Right atrium auricular region (tissue), 2 donors: ENCODE measurements around the gene TMEM150B. TPM values are rescaled to one million over a fixed set of nuclear protein-coding genes. Genes with fewer than 3 reads are reported as not detected.

ENCODE experiments used
- DNase-seq: peaks from one replicate; pipeline ENCODE4 v3.0.0-alpha.2; 2019; ENCODE audit warnings: low spot score
- H3K27ac ChIP-seq, 2 donors: fragments of 200-600 bp; sonication (generic); 1 replicate in 1 of 2; 2 replicates in 1 of 2; pipeline ENCODE4 v1.5.1; 2016 to 2019
- H3K27me3 ChIP-seq, 2 donors: fragments of 200-600 bp; sonication (generic); one replicate each; pipeline versions ENCODE4 v1.5.1 to v1.6.0; 2017 to 2019
- H3K36me3 ChIP-seq: fragments of 200-600 bp; sonication (generic); one replicate; pipeline ENCODE4 v1.5.1; 2016
- H3K4me1 ChIP-seq, 2 donors: fragments of 200-600 bp; sonication (generic); one replicate each; pipeline versions ENCODE4 v1.5.1 to v1.6.0; 2017 to 2019
- H3K4me3 ChIP-seq, 2 donors: fragments of 200-600 bp; sonication (generic); 1 replicate in 1 of 2; 2 replicates in 1 of 2; pipeline ENCODE4 v1.5.1; 2017 to 2019; ENCODE audit warnings: mild to moderate bottlenecking in 1 of 2, moderate library complexity in 1 of 2
- H3K9me3 ChIP-seq, 2 donors: fragments of 200-600 bp; sonication (generic); one replicate each; pipeline ENCODE4 v1.5.1; 2019
- total RNA-seq, 2 donors: library from RNA; depleted of rRNA; stranded (reverse); fragments of >200 nt; gene quantifications; one replicate each; pipeline ENCODE4 v1.1.0, GENCODE V29; 2016
- TF ChIP-seq, protein P1 (sequence below), 2 donors: fragments of 200-600 bp; sonication (generic); IDR thresholded peaks; one replicate each; pipeline ENCODE4 v1.5.1; 2019; ENCODE audit warnings: antibody characterized with exemption in 2 of 2

Gene TMEM150B
- total RNA-seq, 2 donors from 2014 or later: 3.3 TPM; not detected in 1

- H3K27ac ChIP-seq: no peak overlapping the region
- no peaks in the 10 kb centered on the region for H3K27me3 ChIP-seq
- H3K4me3 ChIP-seq: no peak overlapping the region
- TF ChIP-seq, protein P1, sequence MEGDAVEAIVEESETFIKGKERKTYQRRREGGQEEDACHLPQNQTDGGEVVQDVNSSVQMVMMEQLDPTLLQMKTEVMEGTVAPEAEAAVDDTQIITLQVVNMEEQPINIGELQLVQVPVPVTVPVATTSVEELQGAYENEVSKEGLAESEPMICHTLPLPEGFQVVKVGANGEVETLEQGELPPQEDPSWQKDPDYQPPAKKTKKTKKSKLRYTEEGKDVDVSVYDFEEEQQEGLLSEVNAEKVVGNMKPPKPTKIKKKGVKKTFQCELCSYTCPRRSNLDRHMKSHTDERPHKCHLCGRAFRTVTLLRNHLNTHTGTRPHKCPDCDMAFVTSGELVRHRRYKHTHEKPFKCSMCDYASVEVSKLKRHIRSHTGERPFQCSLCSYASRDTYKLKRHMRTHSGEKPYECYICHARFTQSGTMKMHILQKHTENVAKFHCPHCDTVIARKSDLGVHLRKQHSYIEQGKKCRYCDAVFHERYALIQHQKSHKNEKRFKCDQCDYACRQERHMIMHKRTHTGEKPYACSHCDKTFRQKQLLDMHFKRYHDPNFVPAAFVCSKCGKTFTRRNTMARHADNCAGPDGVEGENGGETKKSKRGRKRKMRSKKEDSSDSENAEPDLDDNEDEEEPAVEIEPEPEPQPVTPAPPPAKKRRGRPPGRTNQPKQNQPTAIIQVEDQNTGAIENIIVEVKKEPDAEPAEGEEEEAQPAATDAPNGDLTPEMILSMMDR (IDR thresholded peaks at IDR 0.05): no peak
- no peak for DNase-seq
- peaks cover 6% of the 10 kb centered on the region for H3K36me3 ChIP-seq
- H3K4me1 ChIP-seq: no peaks in the 10 kb centered on the region
- H3K9me3 ChIP-seq: no peaks in the 10 kb centered on the region
These were observed 10.7 kb downstream of the TMEM150B start for GRCh38 chr19:55314396-55314795.

DNA sequence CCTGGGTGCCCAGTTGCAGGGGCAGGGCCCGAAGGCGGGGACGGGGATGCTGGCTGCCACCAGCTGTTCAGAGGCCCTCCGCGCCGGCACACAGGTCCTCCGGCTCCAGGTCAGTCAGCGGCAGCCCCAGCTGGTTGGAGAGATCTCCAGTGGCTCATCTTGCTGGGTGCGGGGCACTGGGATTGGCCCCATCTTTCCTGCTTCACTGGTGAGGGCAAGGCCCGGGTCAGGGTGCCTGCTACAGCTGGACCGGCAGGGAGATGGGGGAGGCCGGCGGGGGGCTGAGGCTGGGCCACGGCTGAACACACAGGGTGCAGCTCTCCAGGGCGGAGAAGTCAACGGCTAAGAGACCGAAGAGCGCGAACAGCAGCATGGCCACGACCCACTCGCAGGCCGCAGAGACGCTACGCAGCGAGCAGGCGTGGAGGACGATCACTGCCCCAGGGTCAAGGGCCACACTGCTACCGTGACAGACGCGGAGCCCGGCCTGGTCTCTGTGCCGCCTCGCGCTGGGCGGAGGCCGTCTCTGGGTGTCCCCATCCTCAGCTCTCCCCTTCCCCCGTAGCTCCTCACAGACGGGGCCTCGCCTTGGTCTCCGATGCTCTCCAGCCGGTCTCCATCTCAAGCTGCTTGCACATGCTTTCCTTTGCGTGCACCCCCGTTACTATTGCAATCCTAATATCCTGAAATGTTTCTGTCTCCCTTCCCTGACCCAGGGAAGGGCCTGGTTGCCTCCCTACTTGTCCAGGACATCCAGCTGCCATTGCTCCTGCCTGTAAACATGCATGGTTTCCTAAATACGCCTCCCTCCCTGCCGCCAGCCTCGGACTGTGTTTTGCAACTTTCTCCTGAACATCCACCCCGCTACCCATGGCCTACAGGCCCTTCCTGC is 12.3 kb downstream of the TMEM150B start:
- TF ChIP-seq, protein P1 (IDR thresholded peaks at IDR 0.05): no peak
- Histone ChIP-seq H3K27ac (no peak overlapping the region), H3K4me1 (no peaks in the 10 kb centered on the region), H3K36me3 (peaks cover 8% of the 10 kb centered on the region), H3K9me3 (no peaks in the 10 kb centered on the region), H3K4me3 (no peak overlapping the region), H3K27me3 (no peaks in the 10 kb centered on the region)
- DNase-seq: no peak

GRCh38 chr19:55311797-55312196 is 13.3 kb downstream of the TMEM150B start:
- no peak for DNase-seq
- TF ChIP-seq, protein P1 (IDR thresholded peaks at IDR 0.05): no peak

DNA sequence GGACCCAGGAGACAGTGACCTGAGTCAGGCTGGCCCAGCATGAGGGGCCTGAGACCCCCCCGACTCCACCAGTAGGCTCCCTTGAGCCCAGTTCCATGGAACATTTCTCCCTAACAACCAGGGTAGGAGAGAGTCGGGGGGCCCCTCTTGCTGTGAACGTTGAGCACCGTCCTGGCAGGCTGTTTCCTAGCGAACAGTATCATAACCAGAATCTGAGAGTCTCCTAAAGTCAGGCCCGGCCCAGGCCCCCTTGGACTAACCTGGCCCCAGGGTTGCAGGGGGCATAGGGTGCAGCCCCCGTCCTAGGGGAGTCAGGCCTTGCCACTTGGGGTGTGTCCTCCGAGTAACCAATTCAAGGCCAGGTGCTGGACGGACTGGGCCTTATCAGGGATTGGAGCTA is 13.7 kb downstream of the TMEM150B start:
- Histone ChIP-seq H3K4me3 (no peak overlapping the region), H3K4me1 (no peaks in the 10 kb centered on the region), H3K27ac (no peak overlapping the region), H3K36me3 (peaks cover 18% of the 10 kb centered on the region), H3K9me3 (no peaks in the 10 kb centered on the region), H3K27me3 (no peaks in the 10 kb centered on the region)
- DNase-seq: no peak
- TF ChIP-seq, protein P1 (IDR thresholded peaks at IDR 0.05): no peak

More at GRCh38 chr19:55311797-55312196, 13.3 kb downstream of the TMEM150B start:
- Histone ChIP-seq H3K4me3 (no peak overlapping the region), H3K4me1 (no peaks in the 10 kb centered on the region), H3K27me3 (no peaks in the 10 kb centered on the region), H3K27ac (no peak overlapping the region), H3K36me3 (peaks cover 14% of the 10 kb centered on the region), H3K9me3 (no peaks in the 10 kb centered on the region)

- DNase-seq: no peak
- H3K4me3 ChIP-seq: no peak overlapping the region
- H3K4me1 ChIP-seq: no peaks in the 10 kb centered on the region
- H3K9me3 ChIP-seq: no peaks in the 10 kb centered on the region
- TF ChIP-seq, protein P1 (IDR thresholded peaks at IDR 0.05): no peak
- peaks cover 21% of the 10 kb centered on the region for H3K36me3 ChIP-seq
- H3K27ac ChIP-seq: no peak overlapping the region
- H3K27me3 ChIP-seq: no peaks in the 10 kb centered on the region
These were observed 14.6 kb downstream of the TMEM150B start for GRCh38 chr19:55310498-55310897.
